ENCODE measurements around the gene TLN1.

DNA sequence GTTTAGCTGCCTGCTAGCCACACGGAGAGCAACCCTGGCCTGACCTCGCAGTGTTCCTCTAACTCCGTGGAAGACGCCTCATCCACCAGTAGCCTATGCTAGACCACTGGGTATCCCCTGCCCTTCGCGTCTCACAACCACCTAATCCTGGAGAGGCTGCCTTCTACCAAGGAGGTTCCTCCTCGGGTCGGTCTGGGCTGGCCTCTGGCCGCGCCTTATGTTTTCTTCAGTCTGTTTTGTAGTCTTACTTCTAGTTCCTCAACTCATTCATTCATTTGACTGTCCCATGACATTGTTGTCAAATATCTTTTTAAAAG is 40.7 kb downstream of the TLN1 start:
- TF ChIP-seq, protein P1, sequence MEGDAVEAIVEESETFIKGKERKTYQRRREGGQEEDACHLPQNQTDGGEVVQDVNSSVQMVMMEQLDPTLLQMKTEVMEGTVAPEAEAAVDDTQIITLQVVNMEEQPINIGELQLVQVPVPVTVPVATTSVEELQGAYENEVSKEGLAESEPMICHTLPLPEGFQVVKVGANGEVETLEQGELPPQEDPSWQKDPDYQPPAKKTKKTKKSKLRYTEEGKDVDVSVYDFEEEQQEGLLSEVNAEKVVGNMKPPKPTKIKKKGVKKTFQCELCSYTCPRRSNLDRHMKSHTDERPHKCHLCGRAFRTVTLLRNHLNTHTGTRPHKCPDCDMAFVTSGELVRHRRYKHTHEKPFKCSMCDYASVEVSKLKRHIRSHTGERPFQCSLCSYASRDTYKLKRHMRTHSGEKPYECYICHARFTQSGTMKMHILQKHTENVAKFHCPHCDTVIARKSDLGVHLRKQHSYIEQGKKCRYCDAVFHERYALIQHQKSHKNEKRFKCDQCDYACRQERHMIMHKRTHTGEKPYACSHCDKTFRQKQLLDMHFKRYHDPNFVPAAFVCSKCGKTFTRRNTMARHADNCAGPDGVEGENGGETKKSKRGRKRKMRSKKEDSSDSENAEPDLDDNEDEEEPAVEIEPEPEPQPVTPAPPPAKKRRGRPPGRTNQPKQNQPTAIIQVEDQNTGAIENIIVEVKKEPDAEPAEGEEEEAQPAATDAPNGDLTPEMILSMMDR (IDR thresholded peaks at IDR 0.05), result no peak
- no peak for TF ChIP-seq NR2C2 (CRISPR knock-in tag; IDR thresholded peaks at IDR 0.05)
- no peak for TF ChIP-seq JUN (CRISPR knock-in tag; IDR thresholded peaks at IDR 0.05)
- no peak for TF ChIP-seq ZBTB21 (CRISPR knock-in tag; IDR thresholded peaks at IDR 0.05; ENCODE audit: borderline replicate concordance)
- no peak for TF ChIP-seq CREM (CRISPR knock-in tag; IDR thresholded peaks at IDR 0.05)
- TF ChIP-seq, protein P2, sequence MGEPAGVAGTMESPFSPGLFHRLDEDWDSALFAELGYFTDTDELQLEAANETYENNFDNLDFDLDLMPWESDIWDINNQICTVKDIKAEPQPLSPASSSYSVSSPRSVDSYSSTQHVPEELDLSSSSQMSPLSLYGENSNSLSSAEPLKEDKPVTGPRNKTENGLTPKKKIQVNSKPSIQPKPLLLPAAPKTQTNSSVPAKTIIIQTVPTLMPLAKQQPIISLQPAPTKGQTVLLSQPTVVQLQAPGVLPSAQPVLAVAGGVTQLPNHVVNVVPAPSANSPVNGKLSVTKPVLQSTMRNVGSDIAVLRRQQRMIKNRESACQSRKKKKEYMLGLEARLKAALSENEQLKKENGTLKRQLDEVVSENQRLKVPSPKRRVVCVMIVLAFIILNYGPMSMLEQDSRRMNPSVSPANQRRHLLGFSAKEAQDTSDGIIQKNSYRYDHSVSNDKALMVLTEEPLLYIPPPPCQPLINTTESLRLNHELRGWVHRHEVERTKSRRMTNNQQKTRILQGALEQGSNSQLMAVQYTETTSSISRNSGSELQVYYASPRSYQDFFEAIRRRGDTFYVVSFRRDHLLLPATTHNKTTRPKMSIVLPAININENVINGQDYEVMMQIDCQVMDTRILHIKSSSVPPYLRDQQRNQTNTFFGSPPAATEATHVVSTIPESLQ (CRISPR knock-in tag; IDR thresholded peaks at IDR 0.05), result no peak
- no peak for TF ChIP-seq SMAD3 (CRISPR knock-in tag; IDR thresholded peaks at IDR 0.05; ENCODE audit: borderline replicate concordance)
- TF ChIP-seq ZNF263 (CRISPR knock-in tag; IDR thresholded peaks at IDR 0.05; ENCODE audit: low read depth), result no peak
- TF ChIP-seq ZNF219 (CRISPR knock-in tag; IDR thresholded peaks at IDR 0.05; ENCODE audit: borderline replicate concordance), result no peak
- TF ChIP-seq, protein P3, sequence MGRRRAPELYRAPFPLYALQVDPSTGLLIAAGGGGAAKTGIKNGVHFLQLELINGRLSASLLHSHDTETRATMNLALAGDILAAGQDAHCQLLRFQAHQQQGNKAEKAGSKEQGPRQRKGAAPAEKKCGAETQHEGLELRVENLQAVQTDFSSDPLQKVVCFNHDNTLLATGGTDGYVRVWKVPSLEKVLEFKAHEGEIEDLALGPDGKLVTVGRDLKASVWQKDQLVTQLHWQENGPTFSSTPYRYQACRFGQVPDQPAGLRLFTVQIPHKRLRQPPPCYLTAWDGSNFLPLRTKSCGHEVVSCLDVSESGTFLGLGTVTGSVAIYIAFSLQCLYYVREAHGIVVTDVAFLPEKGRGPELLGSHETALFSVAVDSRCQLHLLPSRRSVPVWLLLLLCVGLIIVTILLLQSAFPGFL (CRISPR knock-in tag; IDR thresholded peaks at IDR 0.05; ENCODE audit: borderline replicate concordance), result no peak
- no peak for TF ChIP-seq ZNF121 (CRISPR knock-in tag; IDR thresholded peaks at IDR 0.05)
- TF ChIP-seq, protein P4, sequence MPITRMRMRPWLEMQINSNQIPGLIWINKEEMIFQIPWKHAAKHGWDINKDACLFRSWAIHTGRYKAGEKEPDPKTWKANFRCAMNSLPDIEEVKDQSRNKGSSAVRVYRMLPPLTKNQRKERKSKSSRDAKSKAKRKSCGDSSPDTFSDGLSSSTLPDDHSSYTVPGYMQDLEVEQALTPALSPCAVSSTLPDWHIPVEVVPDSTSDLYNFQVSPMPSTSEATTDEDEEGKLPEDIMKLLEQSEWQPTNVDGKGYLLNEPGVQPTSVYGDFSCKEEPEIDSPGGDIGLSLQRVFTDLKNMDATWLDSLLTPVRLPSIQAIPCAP (CRISPR knock-in tag; IDR thresholded peaks at IDR 0.05), result no peak
- no peak for TF ChIP-seq FOXK1 (CRISPR knock-in tag; IDR thresholded peaks at IDR 0.05)

Measured in WTC11 (cell line).